Spleen (tissue), 7 donors: ENCODE measurements around the gene LGALS13.

Experiments
- CTCF ChIP-seq, 11 experiments: fragments of 200-600 bp in 7 of 11; fragments of 450-650 bp in 4 of 11; sonication (generic) in 4 of 11; IDR thresholded peaks in 8 of 11; conservative IDR thresholded peaks in 3 of 11; 1 replicate in 7 of 11; 2 replicates in 4 of 11; pipeline versions ENCODE4 v1.4.0 to v1.8.0; 2016 to 2021; ENCODE audit warnings: antibody characterized with exemption in 11 of 11, inconsistent platforms in 4 of 11, mild to moderate bottlenecking in 1 of 11
- POLR2A ChIP-seq, 3 donors: fragments of 450-650 bp; IDR thresholded peaks; one replicate each; pipeline ENCODE4 v1.5.1; 2017; ENCODE audit warnings: antibody characterized with exemption in 3 of 3, mild to moderate bottlenecking in 1 of 3
- donor health status: DM: no; HTN: no; CAD: no; lungs with moderate emphysema.
- donor health status: DM: no; HTN: no; CAD: no.
- donor health status: DM: no; HTN: no; CAD: no.

- no peak for TF ChIP-seq CTCF (IDR thresholded peaks at IDR 0.05 in 8 of 11, conservative IDR thresholded peaks at IDR 0.05 in 3 of 11)
- no peak for TF ChIP-seq POLR2A (IDR thresholded peaks at IDR 0.05)
Observed at GRCh38 chr19:39603825-39604224, 1.5 kb downstream of the LGALS13 start.
